ENCODE results near the gene POTEE.
"Not testable (repeated sequence)": the region's sequence is repeated elsewhere in the genome, so short reads cannot be mapped to it uniquely, and the experiment has no call there.

The POTEE gene

DNA sequence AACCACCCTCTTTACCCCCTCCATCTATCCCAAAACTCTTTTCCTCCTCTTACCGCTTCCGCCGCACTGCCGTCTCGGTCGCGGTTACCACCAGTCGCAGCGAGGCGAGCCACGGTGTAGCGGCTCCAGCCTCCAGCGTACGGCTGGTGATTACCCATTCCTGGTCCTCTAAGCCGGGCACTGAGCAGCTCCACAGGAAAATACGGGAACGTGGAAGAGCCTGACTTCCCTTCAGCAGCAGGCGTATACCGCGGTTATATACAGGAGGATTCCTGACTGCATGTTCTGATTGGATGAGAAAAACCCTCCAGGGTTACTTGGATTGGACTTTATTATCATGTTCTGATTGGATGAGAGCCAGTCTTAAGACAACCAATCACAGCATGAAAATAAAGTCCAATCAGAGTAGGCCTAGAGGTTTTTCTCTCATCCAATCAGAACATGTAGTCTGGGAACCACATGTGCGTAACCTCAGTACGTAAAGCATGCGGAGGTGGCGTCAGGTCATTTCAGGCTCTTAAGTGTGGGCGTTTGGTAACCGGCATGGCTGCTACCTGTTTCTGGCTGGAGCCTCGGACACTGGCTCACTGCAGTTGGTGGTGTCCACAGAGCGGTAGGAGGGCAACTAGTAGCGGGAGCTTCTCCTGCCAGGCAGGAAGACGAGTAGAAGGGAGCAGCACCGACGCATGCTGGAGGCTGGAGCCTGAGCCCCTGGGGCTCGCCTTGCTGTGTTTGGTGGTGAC lies at the start of gene POTEE:
Gene POTEE (plus strand): TSS at position 507 of the 743 bp plus-strand sequence. CDS start 8,867 bp downstream, outside the sequence.
- H3K27me3 ChIP-seq (ENCODE audit: insufficient read depth, low read depth, severe bottlenecking); H3K27ac ChIP-seq; DNase-seq; H3K4me3 ChIP-seq (ENCODE audit: low read depth, low read length); H3K36me3 ChIP-seq; H3K9me3 ChIP-seq (ENCODE audit: severe bottlenecking): not testable (repeated sequence)

DNA sequence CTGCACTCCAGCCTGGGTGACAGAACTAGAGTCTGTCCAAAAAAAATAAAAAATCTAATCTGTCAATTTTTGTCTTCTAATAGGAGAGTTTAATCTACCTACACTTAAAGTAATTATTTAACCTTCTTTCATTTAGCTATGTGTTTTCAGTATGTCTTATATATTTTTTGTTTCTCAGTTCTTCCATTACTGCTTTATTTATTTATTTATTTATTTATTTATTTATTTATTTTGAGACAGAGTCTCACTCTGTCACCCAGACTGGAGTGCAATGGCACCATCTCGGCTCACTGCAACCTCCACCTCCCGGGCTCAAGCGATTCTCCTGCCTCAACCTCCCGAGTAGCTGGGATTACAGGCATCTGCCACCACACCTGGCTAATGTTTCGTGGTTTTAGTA lies 43.8 kb upstream of the POTEE start:
- H3K27ac ChIP-seq; H3K27me3 ChIP-seq (ENCODE audit: insufficient read depth, low read depth, severe bottlenecking); DNase-seq; H3K9me3 ChIP-seq (ENCODE audit: severe bottlenecking); H3K4me3 ChIP-seq (ENCODE audit: low read depth, low read length); H3K36me3 ChIP-seq: not testable (repeated sequence)

DNA sequence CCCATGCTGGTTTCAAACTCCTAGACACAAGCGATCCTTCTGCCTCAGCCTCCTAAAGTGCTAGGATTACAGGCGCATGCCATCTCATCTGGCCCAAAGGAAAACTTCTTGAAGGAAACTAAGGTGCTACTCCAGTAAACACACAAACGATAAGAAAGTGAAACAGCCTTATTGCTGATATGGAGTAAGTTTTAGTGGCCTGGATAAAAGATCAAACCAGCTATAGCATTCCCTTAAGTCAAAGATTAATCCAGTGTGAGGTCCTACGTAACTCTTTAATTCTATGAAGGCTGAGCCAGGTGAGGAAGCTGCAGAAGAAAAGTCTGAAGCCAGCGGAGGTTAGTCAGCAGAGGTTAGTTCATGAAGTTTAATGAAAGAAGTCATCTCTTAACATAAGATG lies 40.8 kb upstream of the POTEE start:
- no peak for DNase-seq
- no peaks in the 10 kb centered on the region for H3K9me3 ChIP-seq (ENCODE audit: severe bottlenecking)
- TF ChIP-seq, protein P1, sequence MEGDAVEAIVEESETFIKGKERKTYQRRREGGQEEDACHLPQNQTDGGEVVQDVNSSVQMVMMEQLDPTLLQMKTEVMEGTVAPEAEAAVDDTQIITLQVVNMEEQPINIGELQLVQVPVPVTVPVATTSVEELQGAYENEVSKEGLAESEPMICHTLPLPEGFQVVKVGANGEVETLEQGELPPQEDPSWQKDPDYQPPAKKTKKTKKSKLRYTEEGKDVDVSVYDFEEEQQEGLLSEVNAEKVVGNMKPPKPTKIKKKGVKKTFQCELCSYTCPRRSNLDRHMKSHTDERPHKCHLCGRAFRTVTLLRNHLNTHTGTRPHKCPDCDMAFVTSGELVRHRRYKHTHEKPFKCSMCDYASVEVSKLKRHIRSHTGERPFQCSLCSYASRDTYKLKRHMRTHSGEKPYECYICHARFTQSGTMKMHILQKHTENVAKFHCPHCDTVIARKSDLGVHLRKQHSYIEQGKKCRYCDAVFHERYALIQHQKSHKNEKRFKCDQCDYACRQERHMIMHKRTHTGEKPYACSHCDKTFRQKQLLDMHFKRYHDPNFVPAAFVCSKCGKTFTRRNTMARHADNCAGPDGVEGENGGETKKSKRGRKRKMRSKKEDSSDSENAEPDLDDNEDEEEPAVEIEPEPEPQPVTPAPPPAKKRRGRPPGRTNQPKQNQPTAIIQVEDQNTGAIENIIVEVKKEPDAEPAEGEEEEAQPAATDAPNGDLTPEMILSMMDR (IDR thresholded peaks at IDR 0.05; ENCODE audit: low read depth, low read length) = no peak
- no peaks in the 10 kb centered on the region for H3K27me3 ChIP-seq (ENCODE audit: insufficient read depth, low read depth, severe bottlenecking)
- H3K27ac ChIP-seq = no peak overlapping the region
- H3K4me3 ChIP-seq (ENCODE audit: low read depth, low read length) = no peak overlapping the region
- H3K36me3 ChIP-seq = no peaks in the 10 kb centered on the region

DNA sequence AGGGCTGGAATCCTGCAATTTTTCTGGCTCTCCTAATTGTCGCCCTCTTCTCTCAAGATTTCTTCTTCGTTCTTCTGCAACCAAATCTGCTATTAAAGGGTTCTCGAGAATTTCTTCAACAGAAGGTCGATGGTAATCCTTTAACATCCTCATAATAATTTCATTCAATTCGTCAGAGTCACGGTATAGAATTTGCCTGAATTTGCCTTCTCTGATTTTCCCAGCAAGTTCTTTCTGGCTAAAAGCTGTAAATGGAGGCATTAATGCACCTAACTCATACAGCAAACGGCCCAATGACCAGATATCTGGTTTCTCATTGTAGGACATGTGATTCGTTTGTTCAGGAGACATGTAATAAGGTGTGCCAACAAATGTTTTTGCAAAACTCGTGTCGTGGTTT lies 31.3 kb upstream of the POTEE start:
- DNase-seq; H3K36me3 ChIP-seq; H3K27me3 ChIP-seq (ENCODE audit: insufficient read depth, low read depth, severe bottlenecking); H3K9me3 ChIP-seq (ENCODE audit: severe bottlenecking); H3K4me3 ChIP-seq (ENCODE audit: low read depth, low read length); H3K27ac ChIP-seq: not testable (repeated sequence)

DNA sequence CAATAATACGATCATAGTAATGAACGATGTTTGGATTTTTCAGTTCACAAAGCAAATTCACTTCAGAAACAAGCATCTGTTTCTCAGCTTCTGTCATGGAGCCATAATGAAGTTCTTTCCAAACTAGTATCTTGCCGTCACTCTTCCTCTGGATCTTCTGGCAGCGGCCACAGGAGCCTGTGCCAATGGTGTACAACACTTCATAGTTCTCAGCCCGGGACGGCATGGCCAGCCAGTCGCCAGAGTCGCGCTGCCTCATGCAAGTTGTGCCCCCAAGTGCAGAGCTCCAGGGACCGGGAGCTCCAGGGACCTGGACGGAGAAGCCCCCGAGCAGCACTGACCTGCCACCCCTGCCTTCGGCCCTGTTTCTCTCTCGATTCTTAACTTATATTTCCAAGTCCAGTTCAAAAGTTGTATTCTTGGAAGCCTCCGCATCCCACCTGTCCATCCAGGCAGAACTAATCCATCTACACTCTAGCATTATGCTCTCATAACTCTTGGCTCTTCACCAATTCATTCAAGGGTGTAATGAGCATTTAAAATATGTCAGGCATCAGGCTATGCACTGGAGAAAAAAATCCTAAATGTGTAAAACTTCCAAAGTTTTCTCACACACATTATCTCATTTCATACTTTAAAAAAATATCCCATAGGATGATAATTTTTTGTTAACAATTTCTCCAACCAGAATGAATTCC lies 30.5 kb upstream of the POTEE start:
- H3K27ac ChIP-seq; H3K27me3 ChIP-seq (ENCODE audit: insufficient read depth, low read depth, severe bottlenecking); DNase-seq; H3K4me3 ChIP-seq (ENCODE audit: low read depth, low read length); H3K36me3 ChIP-seq; H3K9me3 ChIP-seq (ENCODE audit: severe bottlenecking): not testable (repeated sequence)

DNA sequence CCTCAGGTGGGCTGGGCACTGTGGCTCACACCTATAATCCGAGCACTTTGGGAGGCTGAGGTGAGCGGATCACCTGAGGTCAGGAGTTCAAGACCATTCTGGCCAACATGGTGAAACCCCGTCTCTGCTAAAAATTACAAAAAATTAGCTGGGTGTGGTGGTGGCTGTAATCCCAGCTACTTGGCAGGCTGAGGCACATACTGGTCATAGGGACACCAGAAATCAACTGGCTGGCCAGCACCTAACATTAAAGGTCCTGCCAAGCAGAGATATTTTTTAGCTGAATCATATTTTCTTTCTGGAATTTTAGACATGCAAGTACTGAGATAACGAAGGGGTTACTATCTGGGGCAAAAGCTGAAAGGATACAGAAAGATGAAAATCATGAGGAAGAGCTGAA lies 27.9 kb upstream of the POTEE start:
- not testable (repeated sequence) for H3K4me3 ChIP-seq (ENCODE audit: low read depth, low read length); H3K36me3 ChIP-seq; H3K27me3 ChIP-seq (ENCODE audit: insufficient read depth, low read depth, severe bottlenecking); DNase-seq; H3K27ac ChIP-seq; H3K9me3 ChIP-seq (ENCODE audit: severe bottlenecking)

DNA sequence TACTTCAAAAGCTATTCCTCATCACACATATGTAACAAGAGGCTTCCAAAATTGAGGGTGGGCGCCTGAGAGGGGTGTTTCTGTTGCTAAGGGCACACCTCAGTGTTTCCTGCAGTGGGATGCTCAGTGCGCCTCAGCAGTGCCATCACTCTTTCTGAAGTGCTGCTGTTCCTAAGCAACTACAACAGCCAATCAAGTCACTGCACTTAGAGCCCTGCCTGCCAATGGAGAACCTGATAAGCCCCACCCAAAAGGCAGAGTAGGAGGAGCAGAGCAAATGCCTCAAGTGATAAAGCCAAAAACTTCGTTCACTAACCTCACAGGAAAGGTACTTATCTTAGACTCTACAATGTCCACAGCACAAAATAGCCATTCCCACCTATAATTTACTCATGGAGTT lies 15.9 kb upstream of the POTEE start:
- DNase-seq; H3K27me3 ChIP-seq (ENCODE audit: insufficient read depth, low read depth, severe bottlenecking); H3K4me3 ChIP-seq (ENCODE audit: low read depth, low read length); H3K36me3 ChIP-seq; H3K27ac ChIP-seq; H3K9me3 ChIP-seq (ENCODE audit: severe bottlenecking): not testable (repeated sequence)

DNA sequence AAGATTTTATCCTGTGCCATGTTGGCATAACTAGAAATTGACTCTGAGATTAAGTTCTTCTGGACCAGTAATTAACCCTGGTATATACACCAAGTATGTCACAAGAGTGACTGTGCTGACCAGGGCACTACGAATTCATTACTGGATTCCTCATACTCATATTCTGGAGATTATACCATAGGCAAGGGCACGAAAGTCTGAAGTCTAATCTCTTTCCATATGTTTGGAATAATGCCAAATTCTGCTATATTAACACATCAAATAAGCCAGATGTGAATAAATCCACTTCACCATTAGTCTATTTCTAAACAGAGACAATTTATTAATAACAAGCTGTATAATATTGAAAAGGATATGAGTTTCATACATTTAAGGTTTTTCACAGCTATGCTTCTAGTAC lies 13.2 kb upstream of the POTEE start:
- H3K36me3 ChIP-seq; H3K9me3 ChIP-seq (ENCODE audit: severe bottlenecking); H3K4me3 ChIP-seq (ENCODE audit: low read depth, low read length); H3K27ac ChIP-seq; H3K27me3 ChIP-seq (ENCODE audit: insufficient read depth, low read depth, severe bottlenecking); DNase-seq: not testable (repeated sequence)

DNA sequence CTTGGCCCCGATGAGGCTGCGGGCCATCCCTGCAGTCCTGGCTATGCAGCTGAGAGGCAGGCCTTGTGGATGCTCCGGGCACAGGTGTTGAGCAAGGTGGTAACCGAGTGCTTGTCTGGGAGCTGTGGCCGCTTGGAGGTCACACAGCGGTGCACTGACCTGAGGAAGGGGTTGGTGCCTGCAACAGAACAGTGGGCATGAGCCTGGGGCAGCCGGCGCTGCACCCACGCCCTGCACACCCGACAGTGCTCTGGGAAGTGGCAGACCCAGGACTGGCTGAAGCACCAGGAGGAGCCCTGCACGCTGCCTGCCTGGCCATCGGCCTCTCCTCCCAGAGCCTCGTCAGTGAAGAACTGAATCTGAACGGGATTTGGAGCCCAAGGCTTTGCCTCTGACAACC lies 8.2 kb upstream of the POTEE start:
- TF ChIP-seq, protein P1 (IDR thresholded peaks at IDR 0.05; ENCODE audit: low read depth, low read length) = no peak
- no peak for DNase-seq
- Histone ChIP-seq H3K36me3 (no peaks in the 10 kb centered on the region), H3K27me3 (ENCODE audit: insufficient read depth, low read depth, severe bottlenecking) (no peaks in the 10 kb centered on the region), H3K4me3 (ENCODE audit: low read depth, low read length) (no peak overlapping the region), H3K9me3 (ENCODE audit: severe bottlenecking) (no peaks in the 10 kb centered on the region), H3K27ac (no peak overlapping the region)

DNA sequence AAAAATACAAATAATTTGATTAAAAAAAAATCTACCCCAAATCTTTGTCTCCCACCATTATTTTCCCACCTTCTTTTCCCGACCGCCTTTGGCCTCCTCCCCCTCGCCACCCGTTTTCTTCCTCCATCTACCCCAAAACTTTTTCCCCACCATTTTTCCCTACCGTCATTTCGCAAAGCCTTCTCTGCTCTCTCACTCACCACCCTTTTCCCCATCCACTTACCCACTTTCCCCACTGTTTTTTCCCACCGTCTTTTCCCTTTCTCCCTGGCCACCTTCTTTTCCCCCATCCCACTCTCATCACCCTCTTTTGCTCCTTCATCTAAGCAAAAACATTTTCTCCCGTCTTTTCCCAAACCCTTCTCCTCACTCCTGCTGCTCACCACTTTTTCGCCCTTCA lies 1.5 kb upstream of the POTEE start:
- not testable (repeated sequence) for H3K36me3 ChIP-seq; H3K4me3 ChIP-seq (ENCODE audit: low read depth, low read length); H3K27ac ChIP-seq; H3K27me3 ChIP-seq (ENCODE audit: insufficient read depth, low read depth, severe bottlenecking); H3K9me3 ChIP-seq (ENCODE audit: severe bottlenecking); DNase-seq

DNA sequence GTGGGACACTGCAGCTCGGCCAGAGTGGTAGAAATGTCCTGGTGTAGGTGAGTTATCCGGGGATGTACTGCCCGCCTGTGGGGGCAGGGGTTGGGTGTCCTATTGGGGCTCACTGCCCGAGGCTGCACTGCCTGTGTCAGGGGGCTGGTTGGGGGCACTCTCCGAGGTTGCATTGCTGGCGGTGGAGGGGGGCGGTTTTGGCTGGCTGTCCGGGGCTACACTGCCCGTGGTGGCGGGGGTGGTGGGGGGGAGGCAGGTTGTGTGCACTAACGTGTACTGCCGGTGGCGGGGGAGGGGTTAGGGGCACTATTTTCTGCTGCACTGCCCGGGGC lies 403 bp downstream of the POTEE start:
- H3K27me3 ChIP-seq (ENCODE audit: insufficient read depth, low read depth, severe bottlenecking); H3K4me3 ChIP-seq (ENCODE audit: low read depth, low read length); H3K36me3 ChIP-seq; DNase-seq; H3K27ac ChIP-seq; H3K9me3 ChIP-seq (ENCODE audit: severe bottlenecking): not testable (repeated sequence)

DNA sequence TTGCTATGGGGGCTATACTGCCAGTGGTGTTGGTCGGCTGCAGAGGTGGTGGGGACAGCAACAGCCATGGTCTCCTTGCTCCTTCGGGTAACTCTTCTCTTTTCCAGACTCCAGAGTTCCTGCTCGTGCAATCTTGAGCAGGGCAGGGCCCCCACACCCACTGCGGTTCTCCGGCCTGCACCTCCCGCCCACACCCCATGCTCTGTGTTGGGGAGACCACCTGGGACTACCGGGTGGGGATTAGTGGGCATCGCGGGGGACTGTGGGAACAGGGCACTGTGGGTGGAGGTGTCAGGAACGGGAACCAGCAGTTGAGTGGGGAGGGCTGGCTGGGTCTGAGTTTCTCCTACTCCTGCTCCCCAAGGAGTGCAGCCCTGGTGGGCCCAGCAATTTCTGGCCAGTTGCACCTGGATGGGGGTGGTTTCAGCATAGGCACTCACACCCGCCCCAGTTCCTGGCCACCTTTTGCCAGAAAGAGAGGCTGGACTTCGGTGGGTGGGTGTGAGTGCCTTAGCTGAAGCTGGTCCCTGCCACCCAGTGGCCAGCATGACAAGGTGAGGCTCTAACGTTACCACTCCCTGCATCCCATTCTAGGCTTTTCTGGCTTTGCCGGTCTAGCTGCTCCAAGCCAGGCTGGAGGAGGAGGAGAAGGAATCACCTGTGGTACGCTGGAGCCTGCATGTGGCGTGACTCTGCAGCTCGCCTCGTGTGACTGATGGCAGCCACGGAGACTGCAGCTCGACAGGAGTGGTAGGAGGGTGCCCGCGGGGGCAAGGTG lies 1.3 kb downstream of the POTEE start:
- not testable (repeated sequence) for DNase-seq; H3K4me3 ChIP-seq (ENCODE audit: low read depth, low read length)

More for the DNA sequence above, 1.3 kb downstream of the POTEE start:
- H3K9me3 ChIP-seq (ENCODE audit: severe bottlenecking); H3K27ac ChIP-seq; H3K27me3 ChIP-seq (ENCODE audit: insufficient read depth, low read depth, severe bottlenecking); H3K36me3 ChIP-seq: not testable (repeated sequence)

Measured in WERI-Rb-1 (cell line).